GOT3 (cell line): Measurements from ENCODE around the gene NUFIP2.
"Not testable (repeated sequence)": the region's sequence is repeated elsewhere in the genome, so short reads cannot be mapped to it uniquely, and the experiment has no call there.

ENCODE experiments used
- DNase-seq: peaks from one replicate; lab custom pipeline; 2025; ENCODE audit warnings: mixed read lengths; lab: John Stamatoyannopoulos, UW

NUFIP2 gene

GRCh38 chr17:29279397-29280070 lies 14.4 kb downstream of the NUFIP2 start:
- no peak for DNase-seq

- no peak for DNase-seq
Measured at GRCh38 chr17:29278692-29279091, 15.3 kb downstream of the NUFIP2 start.

- DNase-seq: no peak
Measured at GRCh38 chr17:29273924-29274323, 20.0 kb downstream of the NUFIP2 start.

GRCh38 chr17:29271980-29272379 lies 22.0 kb downstream of the NUFIP2 start:
- DNase-seq: not testable (repeated sequence)

- DNase-seq: no peak
Measured at GRCh38 chr17:29263916-29264315, 30.0 kb downstream of the NUFIP2 start.

GRCh38 chr17:29257756-29258155 lies 36.2 kb downstream of the NUFIP2 start:
- DNase-seq: no peak

GRCh38 chr17:29256735-29257466 lies 37.0 kb downstream of the NUFIP2 start:
- no peak for DNase-seq

GRCh38 chr17:29255926-29256522 lies 37.9 kb downstream of the NUFIP2 start:
- no peak for DNase-seq

- no peak for DNase-seq
Measured at GRCh38 chr17:29253037-29253436, 40.9 kb downstream of the NUFIP2 start.

GRCh38 chr17:29252101-29252791 lies 41.7 kb downstream of the NUFIP2 start:
- no peak for DNase-seq

- no peak for DNase-seq
Measured at GRCh38 chr17:29251184-29251583, 42.8 kb downstream of the NUFIP2 start.

GRCh38 chr17:29250666-29251065 lies 43.3 kb downstream of the NUFIP2 start:
- no peak for DNase-seq

GRCh38 chr17:29248845-29249244 lies 45.1 kb downstream of the NUFIP2 start:
- no peak for DNase-seq

GRCh38 chr17:29247219-29247618 lies 46.7 kb downstream of the NUFIP2 start:
- no peak for DNase-seq

- no peak for DNase-seq
Measured at GRCh38 chr17:29246628-29247027, 47.3 kb downstream of the NUFIP2 start, which contains the start of gene CRYBA1. TSS of gene CRYBA1 (plus strand) at chr17:29246859. CDS start at chr17:29246864, 5 bp downstream.

GRCh38 chr17:29245401-29245800 lies 48.5 kb downstream of the NUFIP2 start:
- no peak for DNase-seq

GRCh38 chr17:29243792-29244191 lies 50.2 kb downstream of the NUFIP2 start:
- no peak for DNase-seq

- DNase-seq: no peak
Measured at GRCh38 chr17:29242790-29243189, 51.2 kb downstream of the NUFIP2 start.

GRCh38 chr17:29242051-29242450 lies 51.9 kb downstream of the NUFIP2 start:
- no peak for DNase-seq

GRCh38 chr17:29240968-29241963 lies 52.7 kb downstream of the NUFIP2 start:
- DNase-seq: peak; percentile 18

GRCh38 chr17:29240477-29240876 lies 53.5 kb downstream of the NUFIP2 start:
- DNase-seq: no peak
